PFSK-1 (cell line): Measurements from ENCODE around the gene GPR17.

Experiments used
- FOXP2 ChIP-seq: optimal IDR thresholded peaks from 2 replicates; pipeline ENCODE3; 2011; ENCODE audit warnings: borderline replicate concordance, control low read depth, inconsistent platforms; ENCODE audit not compliant: insufficient read depth; ENCODE audit errors: extremely low read length, extremely low read depth
- POLR2AphosphoS5 ChIP-seq: IDR thresholded peaks from 2 replicates; pipeline ENCODE4 v1.6.1; 2012; ENCODE audit warnings: low read depth, mild to moderate bottlenecking, control low read depth, low read length, moderate library complexity
- SIN3A ChIP-seq: IDR thresholded peaks from 2 replicates; pipeline ENCODE4 v1.6.1; 2012; ENCODE audit warnings: mild to moderate bottlenecking, low read length, moderate library complexity, borderline replicate concordance; ENCODE audit not compliant: insufficient read depth
- TAF1 ChIP-seq: IDR thresholded peaks from 2 replicates; pipeline ENCODE4 v1.6.1; 2012; ENCODE audit warnings: low read length, control low read depth, borderline replicate concordance; ENCODE audit not compliant: insufficient read depth
- TF ChIP-seq, protein P1 (sequence below), 2 experiments: IDR thresholded peaks; 2 replicates each; pipeline versions ENCODE4 v1.6.1 to v1.8.0; 2011 to 2012; ENCODE audit warnings: low read depth in 2 of 2, low read length in 2 of 2, control low read depth in 1 of 2, inconsistent platforms in 1 of 2, mild to moderate bottlenecking in 1 of 2, moderate library complexity in 1 of 2; ENCODE audit not compliant: insufficient read depth in 1 of 2

GPR17 gene

DNA sequence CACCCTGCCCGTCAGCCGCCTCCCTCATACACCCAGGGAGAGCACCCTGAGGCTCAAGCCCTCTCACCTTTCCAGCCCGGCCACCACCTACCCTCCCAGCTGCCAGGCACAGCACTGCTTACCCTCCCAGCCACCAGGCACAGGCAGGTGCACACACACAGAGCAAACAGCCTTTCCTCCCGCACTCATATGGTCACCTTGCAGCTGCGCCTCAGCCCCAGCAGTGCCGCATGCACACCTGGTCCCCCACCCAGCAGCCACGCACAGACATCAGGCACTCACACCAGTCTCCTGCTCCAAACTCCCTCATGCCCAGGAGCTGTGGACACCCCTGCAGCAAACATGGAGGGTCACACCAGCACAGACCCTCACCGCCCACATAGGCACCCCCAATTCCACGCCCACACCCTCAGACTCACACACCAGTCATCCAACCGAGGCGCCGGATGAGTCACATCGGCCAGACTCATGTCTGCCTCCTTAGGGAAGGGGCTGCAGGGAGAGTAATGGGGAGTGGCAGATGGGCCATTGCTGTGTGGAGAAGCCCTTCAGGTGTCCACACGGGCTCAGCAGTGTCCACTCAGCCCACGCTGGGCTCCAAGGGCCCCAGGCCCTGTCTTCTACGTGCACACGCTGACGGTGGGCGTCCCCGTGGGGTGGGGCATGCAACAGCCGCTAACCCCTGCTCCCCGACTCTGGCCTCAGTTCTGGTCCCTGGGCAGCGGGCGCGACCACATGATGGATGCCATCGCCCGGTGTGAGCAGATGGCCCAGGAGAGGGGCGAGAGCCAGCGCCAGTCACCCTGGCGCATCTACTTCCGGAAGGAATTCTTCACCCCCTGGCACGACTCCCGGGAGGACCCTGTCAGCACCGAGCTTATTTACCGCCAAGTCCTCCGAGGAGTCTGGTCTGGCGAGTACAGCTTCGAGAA, 22.3 kb upstream of the GPR17 start:
- TF ChIP-seq, protein P1, sequence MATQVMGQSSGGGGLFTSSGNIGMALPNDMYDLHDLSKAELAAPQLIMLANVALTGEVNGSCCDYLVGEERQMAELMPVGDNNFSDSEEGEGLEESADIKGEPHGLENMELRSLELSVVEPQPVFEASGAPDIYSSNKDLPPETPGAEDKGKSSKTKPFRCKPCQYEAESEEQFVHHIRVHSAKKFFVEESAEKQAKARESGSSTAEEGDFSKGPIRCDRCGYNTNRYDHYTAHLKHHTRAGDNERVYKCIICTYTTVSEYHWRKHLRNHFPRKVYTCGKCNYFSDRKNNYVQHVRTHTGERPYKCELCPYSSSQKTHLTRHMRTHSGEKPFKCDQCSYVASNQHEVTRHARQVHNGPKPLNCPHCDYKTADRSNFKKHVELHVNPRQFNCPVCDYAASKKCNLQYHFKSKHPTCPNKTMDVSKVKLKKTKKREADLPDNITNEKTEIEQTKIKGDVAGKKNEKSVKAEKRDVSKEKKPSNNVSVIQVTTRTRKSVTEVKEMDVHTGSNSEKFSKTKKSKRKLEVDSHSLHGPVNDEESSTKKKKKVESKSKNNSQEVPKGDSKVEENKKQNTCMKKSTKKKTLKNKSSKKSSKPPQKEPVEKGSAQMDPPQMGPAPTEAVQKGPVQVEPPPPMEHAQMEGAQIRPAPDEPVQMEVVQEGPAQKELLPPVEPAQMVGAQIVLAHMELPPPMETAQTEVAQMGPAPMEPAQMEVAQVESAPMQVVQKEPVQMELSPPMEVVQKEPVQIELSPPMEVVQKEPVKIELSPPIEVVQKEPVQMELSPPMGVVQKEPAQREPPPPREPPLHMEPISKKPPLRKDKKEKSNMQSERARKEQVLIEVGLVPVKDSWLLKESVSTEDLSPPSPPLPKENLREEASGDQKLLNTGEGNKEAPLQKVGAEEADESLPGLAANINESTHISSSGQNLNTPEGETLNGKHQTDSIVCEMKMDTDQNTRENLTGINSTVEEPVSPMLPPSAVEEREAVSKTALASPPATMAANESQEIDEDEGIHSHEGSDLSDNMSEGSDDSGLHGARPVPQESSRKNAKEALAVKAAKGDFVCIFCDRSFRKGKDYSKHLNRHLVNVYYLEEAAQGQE (IDR thresholded peaks at IDR 0.05; ENCODE audit: insufficient read depth in 1 of 2, low read depth in 2 of 2, low read length in 2 of 2): no peak
- no peak for TF ChIP-seq TAF1
- no peak for TF ChIP-seq POLR2AphosphoS5
- no peak for TF ChIP-seq SIN3A
- TF ChIP-seq FOXP2: no peak

DNA sequence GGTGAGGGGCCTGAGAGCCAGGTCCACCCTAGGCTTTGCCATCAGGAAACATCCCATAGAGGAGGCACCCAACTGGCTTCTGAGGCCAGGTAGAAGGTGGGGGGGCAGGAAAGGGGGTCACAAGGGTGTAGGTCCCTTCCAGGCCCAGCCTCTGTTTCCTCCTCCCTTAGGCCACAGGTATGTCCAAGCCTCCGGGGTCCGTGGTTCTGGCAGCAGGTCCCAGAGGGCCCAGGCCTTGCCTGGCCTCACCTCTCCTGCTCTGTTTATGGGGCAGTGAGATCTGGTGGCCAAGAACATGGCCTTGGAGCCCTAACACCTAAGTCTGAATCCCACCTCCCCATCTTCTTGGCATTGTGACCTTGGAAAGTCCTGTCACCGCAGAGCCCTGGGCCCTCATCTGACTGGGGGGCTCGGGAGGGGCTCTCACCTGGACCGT, 21.6 kb upstream of the GPR17 start:
- TF ChIP-seq FOXP2: no peak
- no peak for TF ChIP-seq POLR2AphosphoS5
- TF ChIP-seq SIN3A: no peak
- TF ChIP-seq, protein P1 (IDR thresholded peaks at IDR 0.05; ENCODE audit: insufficient read depth in 1 of 2, low read depth in 2 of 2, low read length in 2 of 2): no peak
- no peak for TF ChIP-seq TAF1

DNA sequence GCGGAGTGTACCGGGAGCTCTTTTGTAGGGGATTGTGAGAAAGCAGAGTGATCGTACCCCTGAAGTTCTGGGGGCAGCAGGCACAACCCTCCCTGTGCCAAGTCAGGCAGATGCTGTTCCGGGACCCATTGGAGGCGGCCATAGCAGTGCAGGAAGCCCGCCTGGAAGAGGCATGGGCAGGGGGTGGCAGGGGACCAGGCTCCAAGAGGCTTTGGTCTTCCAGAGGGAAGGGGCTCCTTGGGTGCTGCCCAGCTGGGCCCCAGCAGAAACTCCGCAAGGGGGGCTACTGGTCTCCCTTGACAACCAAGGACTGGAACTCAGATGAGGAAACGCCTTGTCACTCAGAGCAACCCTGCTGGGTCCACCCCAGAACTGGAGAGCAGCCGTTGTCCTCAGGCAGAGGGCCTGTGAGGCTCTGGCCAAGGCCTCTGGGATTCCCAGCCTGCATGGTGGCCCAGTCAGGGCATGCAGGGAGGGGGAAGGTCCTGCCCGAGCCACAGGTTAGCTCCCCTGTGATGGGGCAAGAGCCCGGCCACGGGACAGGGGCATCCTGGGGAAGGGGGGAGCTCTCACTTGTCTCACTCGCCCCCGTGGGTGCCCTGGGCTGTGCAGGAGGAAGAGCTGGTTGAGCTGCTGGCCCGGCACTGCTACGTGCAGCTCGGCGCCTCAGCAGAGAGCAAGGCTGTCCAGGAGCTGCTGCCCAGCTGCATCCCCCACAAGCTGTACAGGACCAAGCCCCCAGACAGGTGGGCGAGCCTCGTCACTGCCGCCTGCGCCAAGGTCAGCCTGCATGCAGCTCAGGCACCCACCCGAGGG, 21.0 kb upstream of the GPR17 start:
- TF ChIP-seq POLR2AphosphoS5: no peak
- no peak for TF ChIP-seq FOXP2
- no peak for TF ChIP-seq SIN3A
- TF ChIP-seq TAF1: no peak
- TF ChIP-seq, protein P1 (IDR thresholded peaks at IDR 0.05; ENCODE audit: insufficient read depth in 1 of 2, low read depth in 2 of 2, low read length in 2 of 2): no peak

DNA sequence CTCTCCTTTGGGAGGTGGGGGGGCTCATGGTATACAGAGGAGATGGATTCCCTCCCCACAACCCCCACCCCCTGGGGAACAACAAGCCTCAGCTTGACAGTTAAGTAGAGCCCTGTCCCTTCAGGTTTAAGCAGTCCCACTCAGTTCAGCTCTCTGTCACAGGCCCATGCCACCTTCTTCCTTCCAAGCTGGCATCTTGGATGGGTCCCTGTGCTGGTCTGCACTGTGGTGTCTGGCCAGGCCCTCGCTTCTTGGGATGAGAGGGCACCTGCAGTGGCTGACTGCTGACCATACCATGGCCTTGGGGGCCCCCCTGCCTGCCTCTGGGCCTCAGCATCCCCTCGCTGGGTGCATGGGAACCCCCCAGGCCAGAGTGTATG, 20.4 kb upstream of the GPR17 start:
- TF ChIP-seq, protein P1 (IDR thresholded peaks at IDR 0.05; ENCODE audit: insufficient read depth in 1 of 2, low read depth in 2 of 2, low read length in 2 of 2): no peak
- TF ChIP-seq SIN3A (no peak), TAF1 (no peak), FOXP2 (no peak), POLR2AphosphoS5 (no peak)
